GM19372 (cell line): Measurements from ENCODE around the gene PPP2R3C.
"Not testable (repeated sequence)": the region's sequence is repeated elsewhere in the genome, so short reads cannot be mapped to it uniquely, and the experiment has no call there.

Experiments used
- ATAC-seq: cut with Tn5 transposase; IDR thresholded peaks from one replicate; pipeline ENCODE4 v1.9.1; 2021; ENCODE audit warnings: mild to moderate bottlenecking, low read depth, moderate library complexity; ENCODE audit not compliant: unreplicated experiment

PPP2R3C gene

GRCh38 chr14:35133542-35134328, 11.9 kb upstream of the PPP2R3C start:
- ATAC-seq, result no peak

DNA sequence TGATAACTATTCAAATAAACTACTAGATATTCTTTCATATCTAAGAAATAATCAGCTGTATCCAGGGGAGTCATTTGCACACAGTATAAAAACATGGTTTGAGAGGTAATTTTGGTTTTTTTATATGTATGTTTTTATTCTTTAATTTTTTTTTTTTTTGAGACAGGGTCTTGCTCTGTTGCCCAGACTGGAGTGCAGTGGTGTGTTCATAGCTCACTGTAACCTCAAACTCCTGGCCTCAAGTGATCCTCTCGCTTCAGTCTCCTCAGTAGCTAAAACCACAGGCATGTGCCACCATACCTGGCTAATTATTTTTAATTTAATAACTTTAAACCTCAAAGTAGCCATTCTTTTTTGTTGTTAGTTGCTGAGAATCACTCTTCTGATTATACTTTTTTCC, 2.3 kb upstream of the PPP2R3C start:
- no peak for ATAC-seq

- ATAC-seq, result no peak
Observed at GRCh38 chr14:35123388-35123703, 1.6 kb upstream of the PPP2R3C start.

DNA sequence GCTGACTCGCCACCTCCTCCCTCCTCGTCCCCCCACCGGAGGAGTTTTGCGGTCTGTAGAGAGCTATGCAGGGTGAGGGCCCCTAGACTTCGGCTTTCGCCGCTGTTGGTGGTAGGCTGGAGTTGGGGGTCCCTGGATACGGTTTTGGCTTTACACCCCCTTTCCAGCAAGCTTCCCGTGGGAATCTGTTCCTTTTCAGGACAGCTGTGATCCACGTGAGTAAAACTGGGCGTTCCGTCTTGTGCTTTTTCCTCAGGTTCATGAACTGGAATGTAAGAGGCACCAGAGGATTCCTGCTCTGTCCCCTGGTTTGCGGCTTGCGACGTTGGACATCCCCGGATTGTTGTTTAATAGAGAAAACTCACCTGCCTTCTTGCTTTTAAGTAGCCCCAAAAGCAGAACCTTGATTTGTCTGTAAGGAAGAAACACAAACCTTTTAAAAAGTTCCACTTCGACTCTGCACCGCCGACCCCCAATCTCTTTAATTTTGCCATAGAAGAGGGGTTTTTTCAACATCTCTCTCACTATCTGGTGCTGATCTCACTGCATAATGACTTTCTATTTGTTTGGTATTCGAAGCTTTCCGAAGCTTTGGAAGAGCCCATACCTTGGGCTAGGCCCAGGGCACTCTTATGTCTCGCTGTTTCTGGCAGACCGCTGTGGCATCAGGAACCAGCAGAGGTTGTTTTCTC, 1.1 kb upstream of the PPP2R3C start:
- ATAC-seq, result no peak

DNA sequence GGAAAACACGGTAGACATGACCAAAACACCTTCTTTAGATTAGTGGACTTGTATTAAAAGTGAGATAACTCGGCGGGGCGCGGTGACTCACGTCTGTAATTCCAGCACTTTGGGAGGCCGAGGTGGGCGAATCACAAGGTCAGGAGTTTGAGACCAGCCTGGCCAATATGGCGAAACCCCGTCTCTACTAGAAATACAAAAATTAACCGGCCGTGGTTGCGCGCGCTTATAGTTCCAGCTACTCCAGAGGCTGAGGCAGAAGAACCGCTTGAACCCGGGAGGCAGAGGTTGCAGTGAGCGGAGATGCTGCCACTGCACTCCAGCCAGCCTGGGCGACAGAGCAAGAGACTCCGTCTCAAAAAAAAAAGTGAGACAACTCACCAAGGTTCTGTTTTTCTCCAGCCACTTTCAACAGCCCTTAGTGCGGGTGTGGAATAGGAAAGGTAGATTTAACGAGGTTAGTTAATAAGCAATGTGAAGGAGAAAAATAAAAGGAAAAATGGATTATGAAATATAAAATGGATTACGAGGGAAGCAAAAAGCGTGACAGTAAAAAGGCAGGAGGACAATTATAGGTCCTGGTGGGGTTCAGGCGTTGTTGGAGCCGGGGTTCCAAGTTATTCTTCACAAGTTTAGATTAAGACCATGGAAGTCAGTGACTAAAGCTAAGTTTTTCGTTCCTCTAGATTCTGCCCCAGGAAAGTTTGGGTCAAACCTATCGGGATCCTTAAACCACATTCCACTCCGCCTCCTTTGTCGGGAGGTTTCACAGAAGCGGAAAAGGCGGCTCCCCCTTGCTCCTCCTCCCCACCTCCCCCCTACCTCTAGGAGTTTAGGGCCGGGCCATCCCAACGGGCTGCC, 534 bp downstream of the PPP2R3C start:
- no peak for ATAC-seq

- ATAC-seq, result no peak
Observed at GRCh38 chr14:35117112-35117511, 4.7 kb downstream of the PPP2R3C start.

DNA sequence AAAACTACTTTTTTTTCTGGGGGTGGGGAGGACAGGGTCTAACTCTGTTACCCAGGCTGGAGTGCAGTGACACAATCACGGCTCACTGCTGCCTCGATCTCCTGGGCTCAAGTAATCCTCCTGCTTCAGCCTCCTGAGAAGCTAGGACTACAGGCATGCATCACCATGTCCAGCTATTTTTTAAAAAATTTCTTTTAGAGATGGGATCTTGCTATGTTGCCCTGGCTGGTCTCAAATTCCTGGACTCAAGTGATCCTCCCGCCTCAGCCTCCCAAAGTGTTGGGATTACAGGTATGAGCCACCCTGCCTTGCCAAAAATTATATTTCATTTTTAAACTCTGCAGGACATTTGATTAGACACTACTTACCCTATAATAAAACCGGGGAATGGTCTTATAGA, 5.5 kb downstream of the PPP2R3C start:
- no peak for ATAC-seq

- no peak for ATAC-seq
Observed at GRCh38 chr14:35114036-35114435, 7.8 kb downstream of the PPP2R3C start.

- ATAC-seq, result no peak
Observed at GRCh38 chr14:35113308-35113950, 8.4 kb downstream of the PPP2R3C start.

- ATAC-seq, result no peak
Observed at GRCh38 chr14:35112641-35113040, 9.1 kb downstream of the PPP2R3C start.

DNA sequence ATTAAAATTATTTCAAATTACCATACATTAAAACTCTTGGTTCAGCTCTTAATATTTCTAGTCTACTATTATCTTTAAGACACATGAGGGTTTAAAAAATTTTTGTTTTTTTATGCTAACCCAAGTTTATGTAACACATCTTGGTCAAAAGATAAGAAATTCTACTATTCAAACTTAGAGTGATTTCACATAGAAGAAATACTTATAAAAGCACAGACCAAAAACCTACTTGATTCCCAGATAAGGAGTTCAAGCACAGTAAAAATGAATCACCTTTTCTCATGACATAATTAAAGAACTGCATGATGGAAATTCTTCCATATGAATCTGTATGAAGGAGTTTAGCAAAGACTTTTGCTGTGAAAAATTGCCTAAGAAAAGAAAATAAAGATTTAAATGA, 13.9 kb downstream of the PPP2R3C start:
- ATAC-seq, result no peak

- not testable (repeated sequence) for ATAC-seq
Observed at GRCh38 chr14:35094645-35095044, 27.1 kb downstream of the PPP2R3C start.

DNA sequence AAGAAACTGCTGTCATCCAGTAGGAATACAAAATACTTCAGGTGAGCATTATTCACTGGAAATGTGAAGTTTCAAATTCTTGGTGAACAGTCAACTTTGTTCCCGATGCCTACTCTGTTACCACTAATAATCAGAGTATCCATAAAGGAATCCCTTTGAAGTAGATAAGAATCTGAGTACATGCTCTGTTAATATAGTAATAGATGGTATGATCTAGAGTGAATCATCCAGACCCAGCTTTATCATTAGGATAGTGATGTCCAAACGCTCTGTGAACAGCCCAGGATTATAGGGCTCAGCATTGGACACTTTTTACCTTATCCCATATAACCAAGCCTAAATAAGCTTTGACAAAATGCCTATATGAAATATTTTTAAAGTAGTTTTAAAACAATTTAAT, 33.3 kb downstream of the PPP2R3C start:
- ATAC-seq, result no peak

- ATAC-seq, result no peak
Observed at GRCh38 chr14:35085441-35085840, 36.3 kb downstream of the PPP2R3C start.

DNA sequence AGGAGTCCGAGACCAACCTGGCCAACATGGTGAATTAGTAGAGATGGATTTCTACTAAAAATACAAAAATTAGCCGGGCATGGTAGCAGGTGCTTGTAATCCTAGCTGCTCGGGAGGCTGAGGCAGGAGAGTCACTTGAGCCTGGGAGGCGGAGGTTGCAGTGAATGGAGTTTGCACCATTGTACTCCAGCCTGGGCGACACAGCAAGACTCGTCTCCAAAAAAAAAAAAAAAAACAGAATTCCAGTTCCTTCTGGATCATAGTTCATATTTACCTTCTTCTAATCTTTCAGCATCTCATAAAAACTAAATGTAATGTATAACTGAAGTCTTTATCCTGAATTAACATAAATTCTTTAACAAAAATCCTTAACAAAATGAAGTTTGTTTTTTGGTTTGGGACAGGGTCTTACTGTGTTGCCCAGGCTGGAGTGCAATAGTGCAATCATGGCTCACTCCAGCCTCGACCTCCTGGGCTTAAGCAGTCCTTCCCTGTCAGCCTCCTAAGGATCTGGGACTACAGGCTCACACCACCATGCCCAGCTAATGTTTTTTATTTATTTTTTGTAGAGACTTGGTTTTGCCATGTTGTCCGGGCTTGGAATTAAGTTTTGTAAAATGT, 38.1 kb downstream of the PPP2R3C start:
- ATAC-seq, result no peak

- ATAC-seq, result no peak
Observed at GRCh38 chr14:35079742-35080141, 42.0 kb downstream of the PPP2R3C start.

DNA sequence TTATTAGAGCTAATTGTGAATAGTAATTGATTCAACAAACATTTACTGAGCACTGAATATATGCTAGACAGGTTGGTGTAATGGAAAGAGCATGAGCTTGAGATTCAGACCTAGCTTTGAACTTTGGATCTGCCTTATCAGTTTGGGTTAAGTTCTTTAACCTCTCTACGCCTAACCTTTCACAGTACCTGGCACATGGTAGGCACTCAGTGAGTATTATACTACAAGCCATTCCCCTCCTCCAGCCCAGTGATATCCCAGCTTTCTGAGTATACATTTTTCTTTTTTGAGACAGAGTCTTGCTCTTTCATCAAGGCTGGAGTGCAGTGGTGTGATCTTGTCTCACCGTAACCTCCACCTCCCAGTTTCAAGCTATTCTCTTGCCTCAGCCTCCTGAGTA, 43.7 kb downstream of the PPP2R3C start:
- ATAC-seq, result no peak

GRCh38 chr14:35073486-35073885, 48.3 kb downstream of the PPP2R3C start:
- ATAC-seq, result no peak

DNA sequence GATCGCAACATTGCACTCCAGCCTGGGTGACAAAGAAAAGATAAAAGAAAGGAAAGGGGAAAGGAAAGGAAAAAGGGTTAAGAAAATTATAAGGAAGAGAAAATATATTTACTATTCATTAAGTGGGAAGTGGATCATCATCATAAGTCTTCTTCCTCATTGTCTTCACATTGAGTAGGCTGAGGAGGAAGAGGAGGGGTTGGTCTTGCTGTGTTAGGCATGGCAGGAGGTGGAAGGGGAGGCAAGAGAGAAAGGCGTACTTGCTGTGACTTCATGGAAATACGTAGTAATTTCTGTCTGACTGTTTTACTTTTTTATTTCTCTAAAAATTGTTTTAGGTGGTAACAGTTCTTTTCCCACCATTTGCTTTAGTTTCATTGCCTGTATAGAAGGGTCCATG, 49.6 kb downstream of the PPP2R3C start:
- no peak for ATAC-seq

- ATAC-seq, result no peak
Observed at GRCh38 chr14:35068238-35069012, 53.4 kb downstream of the PPP2R3C start.
